Measurements from ENCODE around the gene PPP1R3C.

DNA sequence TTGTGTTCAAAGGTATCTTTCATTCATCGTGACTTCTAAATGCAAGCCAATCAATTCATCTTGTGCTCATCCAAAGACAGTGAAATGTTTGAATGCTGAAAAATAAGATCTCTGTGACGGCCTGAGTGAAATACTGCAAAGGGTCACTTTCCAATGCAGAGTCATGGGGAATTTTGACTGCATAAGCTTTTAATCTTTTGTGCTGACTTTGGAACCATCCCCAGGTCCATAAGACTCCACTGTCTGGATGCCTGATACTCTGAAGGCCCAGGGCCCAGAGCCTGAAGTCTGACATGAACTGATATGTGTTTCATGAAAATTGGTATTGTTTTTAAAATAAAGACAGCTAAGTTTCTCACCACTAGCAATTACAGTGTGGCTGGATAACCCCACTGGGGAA is 39.0 kb downstream of the PPP1R3C start:
- TF ChIP-seq, protein P1, sequence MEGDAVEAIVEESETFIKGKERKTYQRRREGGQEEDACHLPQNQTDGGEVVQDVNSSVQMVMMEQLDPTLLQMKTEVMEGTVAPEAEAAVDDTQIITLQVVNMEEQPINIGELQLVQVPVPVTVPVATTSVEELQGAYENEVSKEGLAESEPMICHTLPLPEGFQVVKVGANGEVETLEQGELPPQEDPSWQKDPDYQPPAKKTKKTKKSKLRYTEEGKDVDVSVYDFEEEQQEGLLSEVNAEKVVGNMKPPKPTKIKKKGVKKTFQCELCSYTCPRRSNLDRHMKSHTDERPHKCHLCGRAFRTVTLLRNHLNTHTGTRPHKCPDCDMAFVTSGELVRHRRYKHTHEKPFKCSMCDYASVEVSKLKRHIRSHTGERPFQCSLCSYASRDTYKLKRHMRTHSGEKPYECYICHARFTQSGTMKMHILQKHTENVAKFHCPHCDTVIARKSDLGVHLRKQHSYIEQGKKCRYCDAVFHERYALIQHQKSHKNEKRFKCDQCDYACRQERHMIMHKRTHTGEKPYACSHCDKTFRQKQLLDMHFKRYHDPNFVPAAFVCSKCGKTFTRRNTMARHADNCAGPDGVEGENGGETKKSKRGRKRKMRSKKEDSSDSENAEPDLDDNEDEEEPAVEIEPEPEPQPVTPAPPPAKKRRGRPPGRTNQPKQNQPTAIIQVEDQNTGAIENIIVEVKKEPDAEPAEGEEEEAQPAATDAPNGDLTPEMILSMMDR (IDR thresholded peaks at IDR 0.05), result no peak
- no peak for TF ChIP-seq POLR2A (IDR thresholded peaks at IDR 0.05)

Measured in testis (tissue), 2 donors.